ENCODE data around the gene ZNF556. TPM values are rescaled to one million over a fixed set of nuclear protein-coding genes. Genes with fewer than 3 reads are reported as not detected.
A peak's percentile ranks its signal among the peaks of the same experiment; 100 is the strongest.

ZNF556 gene
- total and polyA plus RNA-seq, 2 experiments from 2014 or later = 0.03 TPM; not detected in 1

DNA sequence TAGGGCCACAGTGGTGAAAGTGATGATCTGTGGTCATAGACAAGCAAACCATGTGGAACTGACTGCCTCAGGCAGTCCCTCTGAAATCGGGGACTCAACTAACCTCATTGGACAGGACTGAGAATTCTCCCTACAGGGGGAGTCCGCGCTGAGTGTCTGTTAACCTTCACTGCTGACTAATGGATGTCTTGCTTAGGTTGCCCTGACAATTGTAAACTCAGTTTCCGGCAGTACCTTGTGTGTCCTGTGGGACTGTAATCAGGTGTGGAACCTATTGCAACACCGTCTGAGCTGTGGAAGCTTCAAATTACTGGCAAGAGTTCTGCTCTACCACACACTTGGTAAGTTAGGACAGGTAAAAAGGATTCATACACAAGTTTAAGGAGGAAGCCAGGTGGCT is 55.9 kb downstream of the ZNF556 start:
- peak overlapping the region; percentile 12 for H3K4me2 ChIP-seq
- no peaks in the 10 kb centered on the region for H3K27me3 ChIP-seq
- 25% methylated on average over 5 of the region's 5 CpGs for WGBS (ENCODE audit: low lambda C conversion rate, missing lambda C conversion rate)
- H3K4me1 ChIP-seq (ENCODE audit: insufficient read depth) = peaks cover 4% of the 10 kb centered on the region
- peak overlapping the region; percentile 2 for H3K27ac ChIP-seq
- H3K4me3 ChIP-seq = no peak overlapping the region
- H4K20me1 ChIP-seq (ENCODE audit: insufficient read depth, poor library complexity, severe bottlenecking) = no peaks in the 10 kb centered on the region
- H3K9me2 ChIP-seq (replicated peaks; ENCODE audit: insufficient read depth) = no peaks in the 10 kb centered on the region
- H3K9me3 ChIP-seq (ENCODE audit: low read depth) = peaks cover 3% of the 10 kb centered on the region
- H3K79me2 ChIP-seq = no peaks in the 10 kb centered on the region
- DNase-seq (ENCODE audit: low spot score) = peak; percentile 39
- H3K36me3 ChIP-seq (replicated peaks; ENCODE audit: insufficient read depth, low read depth) = no peaks in the 10 kb centered on the region
- TF ChIP-seq EZH2phosphoT487 (IDR thresholded peaks at IDR 0.05; ENCODE audit: low read depth, severe bottlenecking, unreplicated experiment) (no peak), EZH2 (IDR thresholded peaks at IDR 0.05; ENCODE audit: borderline replicate concordance) (no peak)
- TF ChIP-seq, protein P1, sequence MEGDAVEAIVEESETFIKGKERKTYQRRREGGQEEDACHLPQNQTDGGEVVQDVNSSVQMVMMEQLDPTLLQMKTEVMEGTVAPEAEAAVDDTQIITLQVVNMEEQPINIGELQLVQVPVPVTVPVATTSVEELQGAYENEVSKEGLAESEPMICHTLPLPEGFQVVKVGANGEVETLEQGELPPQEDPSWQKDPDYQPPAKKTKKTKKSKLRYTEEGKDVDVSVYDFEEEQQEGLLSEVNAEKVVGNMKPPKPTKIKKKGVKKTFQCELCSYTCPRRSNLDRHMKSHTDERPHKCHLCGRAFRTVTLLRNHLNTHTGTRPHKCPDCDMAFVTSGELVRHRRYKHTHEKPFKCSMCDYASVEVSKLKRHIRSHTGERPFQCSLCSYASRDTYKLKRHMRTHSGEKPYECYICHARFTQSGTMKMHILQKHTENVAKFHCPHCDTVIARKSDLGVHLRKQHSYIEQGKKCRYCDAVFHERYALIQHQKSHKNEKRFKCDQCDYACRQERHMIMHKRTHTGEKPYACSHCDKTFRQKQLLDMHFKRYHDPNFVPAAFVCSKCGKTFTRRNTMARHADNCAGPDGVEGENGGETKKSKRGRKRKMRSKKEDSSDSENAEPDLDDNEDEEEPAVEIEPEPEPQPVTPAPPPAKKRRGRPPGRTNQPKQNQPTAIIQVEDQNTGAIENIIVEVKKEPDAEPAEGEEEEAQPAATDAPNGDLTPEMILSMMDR (IDR thresholded peaks at IDR 0.05; ENCODE audit: poor library complexity) = no peak
- H2AFZ ChIP-seq = no peak overlapping the region

DNA sequence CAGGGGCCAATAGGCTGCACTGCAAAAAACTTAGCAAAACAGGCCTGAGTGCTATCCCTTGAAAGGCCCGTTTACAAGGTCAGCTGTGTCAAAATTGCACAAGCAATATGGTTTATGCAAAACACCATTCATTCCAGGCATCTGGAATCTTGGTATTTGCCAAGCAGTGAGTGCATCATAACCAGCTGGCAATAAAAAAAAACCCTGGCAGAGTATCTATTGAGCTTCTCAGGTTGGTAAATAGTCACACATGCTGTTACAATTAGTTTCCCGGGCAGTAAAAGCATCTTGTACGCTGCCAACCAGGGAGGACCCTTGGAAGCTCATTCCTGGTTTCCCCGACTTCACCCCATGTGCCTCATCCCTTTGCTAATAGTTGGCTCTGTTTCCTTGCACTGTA is 56.4 kb downstream of the ZNF556 start:
- TF ChIP-seq, protein P1 (IDR thresholded peaks at IDR 0.05; ENCODE audit: poor library complexity) = no peak
- TF ChIP-seq EZH2phosphoT487 (IDR thresholded peaks at IDR 0.05; ENCODE audit: low read depth, severe bottlenecking, unreplicated experiment) (no peak), EZH2 (IDR thresholded peaks at IDR 0.05; ENCODE audit: borderline replicate concordance) (no peak)
- peak overlapping the region; percentile 12 for H3K4me2 ChIP-seq
- no peaks in the 10 kb centered on the region for H3K9me3 ChIP-seq (ENCODE audit: low read depth)
- H3K4me3 ChIP-seq = no peak overlapping the region
- no peaks in the 10 kb centered on the region for H3K9me2 ChIP-seq (replicated peaks; ENCODE audit: insufficient read depth)
- DNase-seq (ENCODE audit: low spot score) = peak; percentile 52
- WGBS (ENCODE audit: low lambda C conversion rate, missing lambda C conversion rate) = 70% methylated on average over 4 of the region's 4 CpGs
- H3K79me2 ChIP-seq = no peaks in the 10 kb centered on the region
- no peaks in the 10 kb centered on the region for H3K27me3 ChIP-seq
- H3K36me3 ChIP-seq (replicated peaks; ENCODE audit: insufficient read depth, low read depth) = no peaks in the 10 kb centered on the region
- H3K27ac ChIP-seq = peak overlapping the region; percentile 2
- H4K20me1 ChIP-seq (ENCODE audit: insufficient read depth, poor library complexity, severe bottlenecking) = no peaks in the 10 kb centered on the region
- no peak overlapping the region for H2AFZ ChIP-seq
- H3K4me1 ChIP-seq (ENCODE audit: insufficient read depth) = peaks cover 4% of the 10 kb centered on the region

DNA sequence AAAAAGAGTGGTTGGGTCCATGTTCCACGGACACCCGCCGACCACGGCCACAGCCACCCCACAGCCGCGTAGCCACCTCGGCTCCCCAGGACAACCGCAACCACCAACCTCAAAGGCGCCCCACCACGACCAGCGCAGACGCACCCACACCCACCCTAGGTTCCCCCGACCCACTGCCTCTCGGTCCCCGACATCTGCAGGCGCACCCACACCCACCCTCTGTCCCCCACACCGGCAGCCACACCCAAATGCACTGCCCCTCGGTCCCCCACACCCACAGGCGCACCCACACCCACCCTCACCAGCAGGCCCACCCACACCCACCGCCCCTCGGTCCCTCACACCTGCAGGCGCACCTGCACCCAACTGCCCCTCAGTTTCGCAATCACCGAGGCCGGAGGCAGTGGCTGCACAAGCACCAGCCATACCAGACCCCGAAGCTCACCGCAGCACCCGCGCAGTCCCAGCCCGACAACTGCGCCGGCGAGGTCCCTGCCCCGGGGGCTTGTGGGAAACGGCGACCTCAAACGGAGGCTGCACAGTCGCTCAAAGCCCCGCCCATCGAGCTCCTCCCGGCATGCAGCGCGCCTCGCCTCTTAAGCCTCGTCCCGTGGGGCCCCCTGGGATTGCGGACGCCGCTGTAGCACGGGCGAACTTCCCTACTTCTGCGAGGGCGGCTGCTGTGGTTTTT is 59.4 kb downstream of the ZNF556 start:
- no peaks in the 10 kb centered on the region for H3K9me3 ChIP-seq (ENCODE audit: low read depth)
- no peaks in the 10 kb centered on the region for H3K9me2 ChIP-seq (replicated peaks; ENCODE audit: insufficient read depth)
- no peak overlapping the region for H2AFZ ChIP-seq
- no peak overlapping the region for H3K4me3 ChIP-seq
- TF ChIP-seq EZH2 (IDR thresholded peaks at IDR 0.05; ENCODE audit: borderline replicate concordance) (no peak), EZH2phosphoT487 (IDR thresholded peaks at IDR 0.05; ENCODE audit: low read depth, severe bottlenecking, unreplicated experiment) (no peak)
- TF ChIP-seq, protein P1 (IDR thresholded peaks at IDR 0.05; ENCODE audit: poor library complexity) = no peak
- no peaks in the 10 kb centered on the region for H3K27me3 ChIP-seq
- H3K36me3 ChIP-seq (replicated peaks; ENCODE audit: insufficient read depth, low read depth) = no peaks in the 10 kb centered on the region
- DNase-seq (ENCODE audit: low spot score) = no peak
- H3K79me2 ChIP-seq = no peaks in the 10 kb centered on the region
- H3K27ac ChIP-seq = no peak overlapping the region
- peaks cover 4% of the 10 kb centered on the region for H3K4me1 ChIP-seq (ENCODE audit: insufficient read depth)
- WGBS (ENCODE audit: low lambda C conversion rate, missing lambda C conversion rate) = 98% methylated on average over 23 of the region's 53 CpGs
- no peak overlapping the region for H3K4me2 ChIP-seq
- H4K20me1 ChIP-seq (ENCODE audit: insufficient read depth, poor library complexity, severe bottlenecking) = no peaks in the 10 kb centered on the region

Measured in hepatocyte (in vitro differentiated cells).